Stomach (tissue), 9 donors: ENCODE data around the gene SLC46A2. TPM values are rescaled to one million over a fixed set of nuclear protein-coding genes. Genes with fewer than 3 reads are reported as not detected.

Source experiments
- DNase-seq, 2 donors: peaks; one replicate each; pipeline versions ENCODE4 v3.0.0 to v3.0.0-alpha.2; 2013 to 2019
- H3K27ac ChIP-seq, 5 donors: fragments of 200-600 bp in 4 of 5; sonication (generic) in 4 of 5; one replicate each; pipeline ENCODE4 v1.5.1; 2013 to 2019; ENCODE audit warnings: mild to moderate bottlenecking in 1 of 5, moderate library complexity in 1 of 5
- H3K27me3 ChIP-seq, 3 donors: fragments of 200-600 bp; sonication (generic); one replicate each; pipeline ENCODE4 v1.5.1; 2017 to 2019; ENCODE audit warnings: mixed run types in 1 of 3
- H3K36me3 ChIP-seq, 4 donors: fragments of 200-600 bp; sonication (generic); 1 replicate in 3 of 4; 2 replicates in 1 of 4; pipeline ENCODE4 v1.5.1; 2016 to 2019
- H3K4me1 ChIP-seq, 4 donors: fragments of 200-600 bp; sonication (generic); one replicate each; pipeline ENCODE4 v1.5.1; 2016 to 2019
- H3K4me3 ChIP-seq, 4 donors: fragments of 200-600 bp; sonication (generic) in 3 of 4; one replicate each; pipeline ENCODE4 v1.5.1; 2016 to 2019; ENCODE audit warnings: mild to moderate bottlenecking in 1 of 4
- H3K9me3 ChIP-seq, 4 donors: fragments of 200-600 bp; sonication (generic); one replicate each; pipeline ENCODE4 v1.5.1; 2016 to 2019
- EP300 ChIP-seq: sonication (generic); formaldehyde crosslinking; IDR thresholded peaks from one replicate; pipeline ENCODE4 v1.6.1; 2017; ENCODE audit warnings: antibody characterized with exemption
- POLR2A ChIP-seq, 4 donors: fragments of 450-650 bp; IDR thresholded peaks; one replicate each; pipeline ENCODE4 v1.6.1; 2016; ENCODE audit warnings: antibody characterized with exemption in 4 of 4, control low read depth in 2 of 4, mild to moderate bottlenecking in 1 of 4, moderate library complexity in 1 of 4
- POLR2AphosphoS5 ChIP-seq, 3 donors: sonication (generic); formaldehyde crosslinking; IDR thresholded peaks; one replicate each; pipeline ENCODE4 v1.6.1; 2016; ENCODE audit warnings: antibody characterized with exemption in 3 of 3
- WGBS, 5 donors: extraction: QIAGEN DNeasy Blood & Tissue Kit in 3 of 5; methylation state at CpG; one replicate each; pipeline versions ENCODE4 v1.1.5 to v1.1.7; 2013 to 2018; 5-methylcytosine and 5-hydroxymethylcytosine counted together
- intact Hi-C: fragments of 100-400 bp; cut with DNase I; formaldehyde crosslinking; loops from one replicate; pipeline ENCODE4 v1.15.1; 2023; ENCODE audit warnings: low total_unique reads
- polyA plus RNA-seq, 3 donors: library from polyadenylated mRNA; stranded (reverse); fragments of 200-250 nt; gene quantifications; one replicate each; pipeline ENCODE4 v1.2.3, GENCODE V29; 2013
- total RNA-seq, 5 donors: library from RNA; depleted of rRNA; stranded (reverse); fragments of >200 nt; gene quantifications; one replicate each; pipeline versions ENCODE4 v1.1.0 to v1.2.3, GENCODE V29; 2014 to 2016
- TF ChIP-seq, protein P1 (sequence below), 7 experiments: fragments of 450-650 bp in 4 of 7; fragments of 200-600 bp in 3 of 7; sonication (generic) in 3 of 7; IDR thresholded peaks; one replicate each; pipeline ENCODE4 v1.5.1; 2016 to 2019; ENCODE audit warnings: antibody characterized with exemption in 7 of 7, control low read depth in 2 of 7, mild to moderate bottlenecking in 1 of 7
- donor health status: healthy with polysubstance abuse.
- donor health status: Bipolar disorder and iron deficiency.
- donor health status: healthy.

SLC46A2 gene
- total and polyA plus RNA-seq, 8 donors, result 0.20 TPM; not detected in 7

DNA sequence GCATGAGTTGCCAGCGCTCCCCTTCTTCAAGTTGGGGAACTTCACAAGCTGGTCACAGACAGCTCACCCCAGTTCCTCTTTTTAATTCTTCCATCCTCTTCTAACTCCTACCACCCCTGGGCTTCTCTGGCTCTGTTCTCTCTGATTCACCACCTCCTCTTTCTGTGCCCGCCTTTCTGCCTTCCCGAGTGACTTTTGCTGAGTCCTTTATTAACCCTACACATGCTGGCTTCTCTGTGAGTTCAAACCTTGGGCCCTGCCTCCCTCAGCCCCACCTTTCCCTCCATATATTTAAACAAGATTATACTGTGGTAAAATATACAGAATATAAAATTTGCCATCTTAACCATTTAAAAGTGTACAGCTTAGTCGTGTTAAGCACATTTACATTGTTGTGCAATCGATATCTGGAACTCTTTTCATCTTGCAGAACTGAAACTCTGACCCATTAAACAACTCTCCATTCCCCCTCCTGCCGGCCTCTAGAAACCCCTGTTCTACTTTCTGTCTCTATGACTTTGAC is 32.0 kb downstream of the SLC46A2 start:
- WGBS, 5 donors, result 45 to 58% (median 50%) methylated on average over 6 of the region's 6 CpGs

DNA sequence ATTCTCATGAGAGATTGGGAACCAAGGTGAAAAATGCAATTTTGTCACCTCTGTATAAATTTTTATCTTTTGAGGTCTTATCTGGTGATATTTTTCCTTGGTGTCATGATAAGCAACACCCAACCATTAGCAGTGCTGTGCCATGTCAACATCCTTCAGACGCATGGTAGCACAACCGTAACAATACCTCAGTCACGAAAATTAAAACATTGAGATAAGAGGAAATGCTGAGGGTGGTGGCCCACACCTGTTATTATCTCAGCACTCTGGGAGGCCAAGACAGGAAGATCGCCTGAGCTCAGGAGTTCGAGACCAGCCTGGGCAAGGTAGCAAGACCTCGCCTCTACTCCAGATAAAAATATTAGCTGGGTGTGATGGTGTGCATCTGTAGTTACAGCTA is 32.7 kb downstream of the SLC46A2 start:
- TF ChIP-seq EP300 (no peak), POLR2A (IDR thresholded peaks at IDR 0.05) (no peak), POLR2AphosphoS5 (IDR thresholded peaks at IDR 0.05) (no peak)
- TF ChIP-seq, protein P1, sequence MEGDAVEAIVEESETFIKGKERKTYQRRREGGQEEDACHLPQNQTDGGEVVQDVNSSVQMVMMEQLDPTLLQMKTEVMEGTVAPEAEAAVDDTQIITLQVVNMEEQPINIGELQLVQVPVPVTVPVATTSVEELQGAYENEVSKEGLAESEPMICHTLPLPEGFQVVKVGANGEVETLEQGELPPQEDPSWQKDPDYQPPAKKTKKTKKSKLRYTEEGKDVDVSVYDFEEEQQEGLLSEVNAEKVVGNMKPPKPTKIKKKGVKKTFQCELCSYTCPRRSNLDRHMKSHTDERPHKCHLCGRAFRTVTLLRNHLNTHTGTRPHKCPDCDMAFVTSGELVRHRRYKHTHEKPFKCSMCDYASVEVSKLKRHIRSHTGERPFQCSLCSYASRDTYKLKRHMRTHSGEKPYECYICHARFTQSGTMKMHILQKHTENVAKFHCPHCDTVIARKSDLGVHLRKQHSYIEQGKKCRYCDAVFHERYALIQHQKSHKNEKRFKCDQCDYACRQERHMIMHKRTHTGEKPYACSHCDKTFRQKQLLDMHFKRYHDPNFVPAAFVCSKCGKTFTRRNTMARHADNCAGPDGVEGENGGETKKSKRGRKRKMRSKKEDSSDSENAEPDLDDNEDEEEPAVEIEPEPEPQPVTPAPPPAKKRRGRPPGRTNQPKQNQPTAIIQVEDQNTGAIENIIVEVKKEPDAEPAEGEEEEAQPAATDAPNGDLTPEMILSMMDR (IDR thresholded peaks at IDR 0.05), result no peak
- no peak for DNase-seq
- intact Hi-C loops, result no loop called here
- Histone ChIP-seq H3K27ac (no peak overlapping the region), H3K9me3 (no peaks in the 10 kb centered on the region), H3K4me3 (no peak overlapping the region), H3K4me1 (peaks cover 0 to 28% (median 8%) of the 10 kb centered on the region in 4 donors), H3K27me3 (no peaks in the 10 kb centered on the region), H3K36me3 (peaks cover 0 to 16% (median 11%) of the 10 kb centered on the region in 4 donors)
- 75 to 89% (median 83%) methylated on average over 6 of the region's 6 CpGs for WGBS, 5 donors

More for the DNA sequence above, 32.0 kb downstream of the SLC46A2 start:
- Histone ChIP-seq H3K27me3 (no peaks in the 10 kb centered on the region), H3K36me3 (peaks cover 0 to 11% (median 7%) of the 10 kb centered on the region in 4 donors), H3K4me3 (no peak overlapping the region), H3K9me3 (no peaks in the 10 kb centered on the region), H3K27ac (no peak overlapping the region), H3K4me1 (peaks cover 0 to 33% (median 10%) of the 10 kb centered on the region in 4 donors)
- peak in 1 of 2 donors; percentile 24 for DNase-seq
- intact Hi-C loops, result no loop called here
- no peak for TF ChIP-seq POLR2AphosphoS5 (IDR thresholded peaks at IDR 0.05)
- TF ChIP-seq POLR2A (IDR thresholded peaks at IDR 0.05), result no peak
- TF ChIP-seq, protein P1 (IDR thresholded peaks at IDR 0.05), result no peak
- TF ChIP-seq EP300, result no peak

DNA sequence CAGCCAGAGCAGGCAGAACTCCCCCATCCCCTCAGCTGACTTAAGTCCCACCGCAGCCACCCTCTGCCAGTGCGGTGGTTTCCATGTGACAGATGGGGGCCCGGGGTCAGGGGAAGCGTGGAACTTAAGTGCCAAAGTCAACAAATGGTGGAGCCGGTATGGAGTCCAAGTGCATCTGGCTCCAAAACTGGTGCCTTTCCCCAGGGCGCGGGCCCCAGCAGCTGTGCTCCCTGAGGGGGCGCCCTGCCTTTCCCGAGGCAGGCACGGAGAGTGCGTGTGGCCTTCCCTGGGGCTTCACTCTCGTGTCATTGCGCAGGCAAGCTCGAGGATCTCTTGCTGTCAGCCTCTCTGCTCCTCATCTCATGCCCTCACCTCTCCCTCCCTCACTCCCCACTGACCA is 33.8 kb downstream of the SLC46A2 start:
- Histone ChIP-seq H3K36me3 (peaks cover 0 to 28% (median 22%) of the 10 kb centered on the region in 4 donors), H3K4me1 (peaks cover 0 to 18% (median 4%) of the 10 kb centered on the region in 4 donors), H3K4me3 (no peak overlapping the region), H3K27ac (no peak overlapping the region), H3K9me3 (no peaks in the 10 kb centered on the region), H3K27me3 (no peaks in the 10 kb centered on the region)
- TF ChIP-seq POLR2AphosphoS5 (IDR thresholded peaks at IDR 0.05), result no peak
- no peak for TF ChIP-seq EP300
- intact Hi-C loops, result no loop called here
- DNase-seq, result no peak
- 63 to 83% (median 74%) methylated on average over 12 to 14 of the region's 14 CpGs for WGBS, 5 donors

DNA sequence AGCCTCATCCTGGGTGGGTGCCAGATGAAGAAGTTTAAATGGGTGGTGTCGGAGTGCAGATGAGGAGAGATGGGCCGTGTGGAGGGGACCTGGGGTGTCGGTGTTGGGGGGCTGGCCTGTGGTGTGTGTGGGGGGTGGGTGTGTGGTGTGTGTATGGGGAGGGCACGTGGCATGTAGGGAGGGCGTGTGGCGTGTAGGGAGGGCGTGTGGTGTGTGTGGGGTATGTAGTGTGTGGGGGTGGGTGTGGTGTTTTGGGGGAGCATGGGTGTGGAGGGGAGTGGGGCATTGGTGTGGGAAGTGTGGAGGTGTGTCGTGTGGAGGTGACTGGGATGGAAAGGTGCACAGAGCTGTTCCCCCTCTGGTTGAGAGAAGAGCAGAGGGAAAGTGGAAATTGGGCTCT is 34.5 kb downstream of the SLC46A2 start:
- Histone ChIP-seq H3K4me3 (no peak overlapping the region), H3K9me3 (no peaks in the 10 kb centered on the region), H3K27me3 (no peaks in the 10 kb centered on the region), H3K36me3 (peaks cover 3 to 34% (median 28%) of the 10 kb centered on the region in 4 donors), H3K4me1 (peaks cover 0 to 18% (median 4%) of the 10 kb centered on the region in 4 donors), H3K27ac (no peak overlapping the region)
- no peak for DNase-seq
- WGBS, 5 donors, result 93 to 99% (median 95%) methylated on average over 8 of the region's 8 CpGs
- TF ChIP-seq POLR2AphosphoS5 (IDR thresholded peaks at IDR 0.05), result no peak
- TF ChIP-seq, protein P1 (IDR thresholded peaks at IDR 0.05), result no peak
- TF ChIP-seq POLR2A (IDR thresholded peaks at IDR 0.05), result no peak
- no peak for TF ChIP-seq EP300
- intact Hi-C loops, result no loop called here

DNA sequence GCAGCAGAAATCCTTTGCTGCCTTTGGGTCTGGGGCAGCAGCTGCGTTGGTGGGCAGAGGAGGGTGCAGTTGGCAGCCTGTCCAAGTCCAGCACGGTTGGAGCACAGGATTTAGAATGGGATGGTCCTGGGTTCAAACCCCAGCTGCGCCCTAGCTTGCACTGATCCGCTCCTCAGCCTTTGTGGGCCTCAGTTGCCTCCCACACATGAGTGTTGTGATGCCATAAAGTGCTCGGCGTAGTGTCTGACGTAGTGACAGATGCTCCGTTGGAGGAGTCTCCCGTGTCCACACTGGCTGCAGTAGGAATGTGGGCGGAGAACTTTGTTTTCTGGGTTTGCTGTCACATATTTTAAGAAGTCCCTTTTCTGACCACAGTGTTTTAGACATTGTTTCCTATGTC is 36.0 kb downstream of the SLC46A2 start:
- 78 to 92% (median 91%) methylated on average over 10 of the region's 10 CpGs for WGBS, 5 donors
- no peak for DNase-seq
- intact Hi-C loops, result no loop called here
- TF ChIP-seq, protein P1 (IDR thresholded peaks at IDR 0.05), result no peak
- no peak for TF ChIP-seq POLR2A (IDR thresholded peaks at IDR 0.05)
- TF ChIP-seq EP300, result no peak
- no peak for TF ChIP-seq POLR2AphosphoS5 (IDR thresholded peaks at IDR 0.05)
- H3K4me1 ChIP-seq, result peaks cover 0 to 13% (median 4%) of the 10 kb centered on the region in 4 donors
- no peak overlapping the region for H3K4me3 ChIP-seq
- H3K27ac ChIP-seq, result no peak overlapping the region
- no peaks in the 10 kb centered on the region for H3K27me3 ChIP-seq
- peaks cover 7 to 48% (median 41%) of the 10 kb centered on the region in 4 donors for H3K36me3 ChIP-seq
- H3K9me3 ChIP-seq, result no peaks in the 10 kb centered on the region
